HG03439 (cell line): ENCODE data around the gene CBX7.

Experiments used
- ATAC-seq: cut with Tn5 transposase; IDR thresholded peaks from one replicate; pipeline ENCODE4 v1.9.1; 2021; ENCODE audit warnings: mild to moderate bottlenecking, moderate library complexity; ENCODE audit not compliant: unreplicated experiment

CBX7 gene

GRCh38 chr22:39128508-39128907 lies 24.0 kb downstream of the CBX7 start:
- no peak for ATAC-seq

DNA sequence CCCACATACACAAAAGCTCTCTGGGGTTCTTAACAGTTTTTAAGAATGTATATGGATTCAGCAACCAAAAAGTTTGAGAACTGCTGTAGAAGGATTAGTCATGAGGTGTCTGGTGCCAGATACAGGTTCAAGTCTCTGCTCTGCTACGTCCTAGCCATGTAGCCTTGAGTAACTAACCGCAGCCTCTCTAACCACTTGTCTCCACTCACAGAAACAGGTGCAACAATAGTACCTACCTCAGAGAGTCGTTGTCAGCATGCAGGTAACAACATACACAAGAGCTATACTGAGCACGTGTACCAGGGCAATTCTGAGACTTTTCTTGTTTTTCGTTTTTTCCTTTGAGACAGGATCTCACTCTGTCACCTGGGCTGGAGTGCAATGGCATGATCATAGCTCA lies 26.9 kb downstream of the CBX7 start:
- ATAC-seq = no peak

GRCh38 chr22:39123751-39124581 lies 28.5 kb downstream of the CBX7 start:
- no peak for ATAC-seq

DNA sequence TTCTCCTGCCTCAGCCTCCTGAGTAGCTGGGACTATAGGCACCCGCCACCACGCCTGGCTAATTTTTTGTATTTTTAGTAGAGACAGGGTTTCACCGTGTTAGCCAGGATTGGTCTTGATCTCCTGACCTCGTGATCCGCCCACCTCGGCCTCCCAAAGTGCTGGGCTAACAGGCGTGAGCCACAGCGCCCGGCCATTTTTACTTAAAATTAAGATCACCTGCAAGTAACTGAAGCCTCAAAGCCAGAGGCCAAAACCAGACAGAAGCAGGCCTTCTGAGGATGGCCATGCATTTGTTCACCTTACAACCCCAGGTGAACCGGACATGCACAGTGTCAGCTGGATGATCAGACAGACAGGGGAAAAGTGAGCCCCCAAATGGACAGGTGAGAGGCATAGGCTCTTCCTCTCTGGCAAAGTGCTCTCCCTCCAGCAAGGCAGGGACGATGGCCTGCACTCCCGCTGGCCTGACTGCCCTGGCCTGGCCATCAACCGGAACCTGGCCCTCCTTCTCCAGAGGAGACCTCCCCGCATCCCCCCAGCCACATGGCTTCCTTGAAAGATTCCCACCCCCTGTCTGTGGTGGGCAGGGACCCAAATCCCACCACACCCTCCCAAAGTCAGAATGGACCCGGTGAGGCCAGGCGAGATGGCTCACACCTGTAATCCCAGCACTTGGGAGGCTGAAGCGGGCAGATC lies 29.6 kb downstream of the CBX7 start:
- no peak for ATAC-seq

GRCh38 chr22:39120983-39121382 lies 31.5 kb downstream of the CBX7 start:
- ATAC-seq = no peak

- no peak for ATAC-seq
Measured at GRCh38 chr22:39117585-39118191, 34.8 kb downstream of the CBX7 start.

GRCh38 chr22:39115977-39116621 lies 36.4 kb downstream of the CBX7 start:
- ATAC-seq = no peak

DNA sequence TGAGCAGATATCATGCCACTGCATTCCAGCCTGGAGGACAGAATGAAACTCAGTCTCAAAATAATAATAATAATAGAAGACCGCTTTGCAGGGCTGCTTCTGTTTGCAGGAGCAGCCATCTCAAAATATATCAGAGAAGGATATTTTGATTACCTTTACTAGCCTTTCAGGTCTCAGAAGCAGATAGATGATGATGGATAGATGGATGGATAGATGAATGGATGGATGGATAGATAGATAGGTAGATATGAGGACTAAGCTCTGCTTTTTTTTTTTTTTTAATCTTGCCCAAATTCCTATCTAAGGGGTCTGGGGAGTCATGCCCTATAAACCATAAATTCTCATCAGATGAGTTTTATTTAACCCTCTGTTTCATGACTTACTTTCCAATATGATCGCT lies 36.9 kb downstream of the CBX7 start:
- no peak for ATAC-seq

DNA sequence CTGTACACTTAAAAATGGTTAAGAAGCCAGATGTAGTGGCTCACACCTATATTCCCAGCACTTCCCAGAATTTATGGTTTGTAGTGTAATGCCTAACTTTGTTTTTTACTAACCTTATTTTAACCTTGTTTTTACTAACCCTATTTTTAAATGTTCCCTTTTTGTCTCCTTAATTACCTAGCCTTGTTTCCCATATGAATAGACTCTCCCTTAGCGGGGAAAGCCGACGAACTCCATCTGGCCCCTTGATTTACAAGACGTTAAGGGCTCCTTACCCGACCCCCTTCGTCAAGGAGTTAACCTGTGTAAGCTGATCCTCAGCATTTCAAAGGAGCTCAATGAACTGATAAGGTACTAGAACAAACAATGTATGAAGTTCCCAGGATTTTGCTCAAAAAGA lies 38.4 kb downstream of the CBX7 start:
- no peak for ATAC-seq

DNA sequence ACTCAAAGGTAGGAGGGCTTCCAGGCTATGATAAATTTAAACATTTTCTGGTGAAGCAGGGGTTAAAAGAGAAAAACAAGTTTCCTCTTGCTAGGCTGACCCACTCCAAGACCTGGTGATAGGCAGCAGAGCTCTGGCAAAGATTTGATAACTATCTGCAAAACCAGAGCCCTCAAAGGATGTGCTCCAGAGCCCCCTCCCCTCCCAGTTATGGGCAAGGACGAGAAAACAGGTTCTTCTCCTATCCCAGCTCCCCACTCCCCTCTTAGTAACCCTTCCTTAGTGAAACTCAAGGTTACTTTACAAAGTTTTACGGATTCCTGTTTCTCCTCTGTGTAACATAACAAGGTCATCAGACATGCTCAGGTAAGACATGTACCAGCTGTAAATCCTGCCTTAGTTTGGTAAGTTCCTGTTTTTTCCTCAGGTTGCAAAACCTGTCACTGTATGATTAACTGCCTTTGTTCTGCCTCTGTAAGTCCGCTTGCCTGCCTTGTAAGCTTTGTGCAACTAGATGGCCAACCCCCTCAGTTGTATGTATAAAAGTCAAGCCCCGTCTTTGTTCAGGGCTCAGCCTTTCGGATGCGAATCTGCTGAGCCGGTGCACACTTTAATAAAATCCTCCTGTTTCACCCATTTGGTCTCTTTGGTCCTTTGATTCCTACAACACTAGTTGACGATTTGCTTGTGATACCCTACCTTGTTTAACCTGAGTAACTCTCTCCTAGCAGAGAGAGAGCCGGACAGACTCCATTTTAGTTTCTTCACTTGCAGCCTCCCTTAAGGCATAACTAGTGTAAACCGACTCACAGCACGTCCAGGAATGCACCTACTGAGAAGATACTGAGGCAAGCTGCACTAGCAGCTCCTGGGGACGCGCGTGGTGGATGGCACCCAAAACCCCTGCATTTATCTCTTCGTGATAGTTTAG lies 41.6 kb downstream of the CBX7 start:
- ATAC-seq = no peak

- no peak for ATAC-seq
Measured at GRCh38 chr22:39109361-39109760, 43.1 kb downstream of the CBX7 start.

DNA sequence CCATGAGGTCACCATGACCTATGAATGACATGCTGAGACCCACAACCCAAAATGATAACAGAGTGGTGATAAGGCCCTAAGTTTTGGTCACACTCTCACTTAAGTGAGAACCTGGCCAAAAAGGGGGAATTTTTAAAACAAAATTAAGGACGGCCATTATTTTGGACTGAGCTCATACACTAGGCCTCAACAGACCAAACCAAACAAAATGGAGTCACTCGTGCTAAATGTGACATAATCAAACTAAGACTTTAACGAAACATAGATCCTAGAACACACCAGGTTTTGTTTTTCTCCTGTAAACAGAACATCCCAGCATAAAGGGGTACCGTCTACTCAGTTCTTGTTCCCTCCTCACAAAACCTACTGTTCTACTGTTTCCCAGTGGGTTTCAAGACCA lies 44.0 kb downstream of the CBX7 start:
- no peak for ATAC-seq

DNA sequence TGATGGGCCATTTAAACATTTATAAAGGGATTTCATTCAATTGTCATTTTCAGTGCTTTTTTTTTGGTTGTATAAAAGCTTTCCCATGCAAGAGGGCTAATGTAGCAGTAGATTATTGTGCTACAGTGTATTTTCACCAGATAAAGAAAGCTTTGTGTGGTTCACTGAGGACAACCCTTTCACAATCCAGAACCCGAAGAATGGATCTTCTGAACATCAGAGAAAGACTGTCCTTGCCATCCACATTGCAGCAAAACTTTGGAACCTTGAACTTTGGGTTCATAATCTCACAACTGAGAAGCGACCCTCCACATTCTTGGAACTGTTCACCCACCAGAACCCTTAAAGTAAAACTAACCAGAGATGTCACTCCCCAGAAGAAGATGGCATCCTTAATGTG lies 46.2 kb downstream of the CBX7 start:
- no peak for ATAC-seq

- ATAC-seq = no peak
Measured at GRCh38 chr22:39103431-39103830, 49.0 kb downstream of the CBX7 start.

- no peak for ATAC-seq
Measured at GRCh38 chr22:39101226-39101625, 51.3 kb downstream of the CBX7 start.

GRCh38 chr22:39098576-39098975 lies 53.9 kb downstream of the CBX7 start:
- no peak for ATAC-seq

GRCh38 chr22:39098026-39098425 lies 54.5 kb downstream of the CBX7 start:
- ATAC-seq = no peak

DNA sequence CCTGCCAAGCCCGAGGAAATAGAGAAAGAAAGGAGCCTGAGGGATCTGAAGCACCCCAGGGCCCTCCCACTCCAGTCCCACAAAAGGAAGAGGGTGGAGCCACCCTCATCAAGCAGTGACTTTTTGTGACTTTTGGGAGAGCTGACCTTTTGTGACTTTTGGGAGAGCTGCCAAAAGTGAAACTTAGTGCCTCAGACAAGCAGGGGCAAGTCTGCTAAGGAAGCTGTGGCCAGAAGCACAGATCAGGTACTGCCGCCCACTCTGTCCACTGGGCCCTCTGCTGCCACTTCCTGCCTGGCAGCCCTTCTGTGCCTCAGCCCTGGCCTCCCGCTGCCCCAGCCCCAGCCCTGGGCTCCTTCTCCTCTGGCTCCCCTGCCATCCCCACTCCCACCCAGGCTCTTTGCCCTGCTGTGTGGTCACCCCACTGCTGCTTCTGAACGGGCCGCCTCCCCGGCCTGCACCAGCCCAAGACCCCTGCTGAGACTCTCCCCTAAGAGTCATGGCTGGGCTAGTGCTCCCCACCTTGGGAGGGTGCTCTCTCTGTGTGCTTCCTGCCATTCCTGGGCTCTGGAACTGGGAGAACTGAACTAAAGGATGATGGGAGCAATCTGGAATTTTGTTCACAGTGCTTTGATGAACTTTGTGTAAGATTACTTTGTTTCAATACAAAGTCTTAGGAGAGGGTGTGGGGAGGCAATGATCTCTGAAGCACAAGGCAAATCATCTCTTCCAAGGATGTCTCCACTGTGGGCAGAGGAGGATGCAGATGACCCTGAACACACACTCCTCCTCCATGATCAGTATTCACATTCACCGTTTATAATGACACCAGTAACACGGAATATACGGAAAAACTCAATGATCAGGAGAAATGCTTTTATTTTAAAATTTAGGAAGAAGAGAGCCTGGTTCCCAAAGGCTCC lies 55.1 kb downstream of the CBX7 start, which contains the start of gene APOBEC3H:
TSS of gene APOBEC3H (plus strand) at position 147 of the 923 bp plus-strand sequence. CDS start 3,035 bp downstream, outside the sequence.
- no peak for ATAC-seq

- ATAC-seq = no peak
Measured at GRCh38 chr22:39095971-39096370, 56.5 kb downstream of the CBX7 start.
